GM18508 (cell line): ENCODE results near the gene QSER1.
A peak's percentile ranks its signal among the peaks of the same experiment; 100 is the strongest.
"Not testable (repeated sequence)": the region's sequence is repeated elsewhere in the genome, so short reads cannot be mapped to it uniquely, and the experiment has no call there.

Source experiments
- ATAC-seq: cut with Tn5 transposase; IDR thresholded peaks from one replicate; pipeline ENCODE4 v1.9.1; 2021; ENCODE audit warnings: moderate number of reproducible peaks; ENCODE audit not compliant: insufficient read depth, unreplicated experiment

The QSER1 gene

GRCh38 chr11:32921204-32921603, 28.6 kb downstream of the QSER1 start:
- ATAC-seq: no peak

DNA sequence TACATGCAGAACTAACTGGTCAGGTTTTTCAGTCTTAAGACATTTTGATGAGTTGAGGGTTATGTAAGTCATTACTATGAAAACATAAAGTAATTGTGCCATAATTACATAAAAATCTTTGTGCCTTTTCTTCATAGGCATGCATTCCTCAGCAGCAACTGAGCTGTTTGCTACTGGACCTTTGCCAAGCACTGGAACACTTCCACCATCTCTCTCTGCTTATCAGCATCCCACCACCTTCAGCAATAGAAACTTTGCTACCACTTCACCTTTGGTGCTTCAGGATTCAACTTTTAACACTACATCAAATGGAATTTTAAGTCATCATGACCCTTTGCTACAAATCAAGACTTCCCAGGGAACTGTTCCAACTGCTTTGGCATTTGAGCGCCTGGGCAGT, 39.0 kb downstream of the QSER1 start:
- ATAC-seq: no peak

DNA sequence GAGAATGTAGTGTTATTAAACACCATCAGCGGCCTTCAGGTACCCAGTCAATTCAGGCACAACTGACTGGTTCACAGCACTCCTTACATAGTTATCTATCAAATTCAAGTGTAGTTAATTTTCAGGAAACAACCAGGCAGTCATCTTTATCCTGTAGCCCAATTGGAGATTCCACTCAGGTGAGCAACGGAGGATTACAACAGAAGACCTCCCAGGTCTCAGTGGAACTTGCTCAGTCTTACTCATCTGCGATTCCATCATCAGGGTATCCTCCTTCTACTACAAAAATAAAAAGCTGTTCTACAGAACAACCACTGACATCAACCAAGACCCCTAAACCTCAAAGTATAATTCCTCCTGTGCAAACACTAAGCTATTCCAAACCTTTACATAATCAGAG, 39.6 kb downstream of the QSER1 start:
- ATAC-seq: no peak

DNA sequence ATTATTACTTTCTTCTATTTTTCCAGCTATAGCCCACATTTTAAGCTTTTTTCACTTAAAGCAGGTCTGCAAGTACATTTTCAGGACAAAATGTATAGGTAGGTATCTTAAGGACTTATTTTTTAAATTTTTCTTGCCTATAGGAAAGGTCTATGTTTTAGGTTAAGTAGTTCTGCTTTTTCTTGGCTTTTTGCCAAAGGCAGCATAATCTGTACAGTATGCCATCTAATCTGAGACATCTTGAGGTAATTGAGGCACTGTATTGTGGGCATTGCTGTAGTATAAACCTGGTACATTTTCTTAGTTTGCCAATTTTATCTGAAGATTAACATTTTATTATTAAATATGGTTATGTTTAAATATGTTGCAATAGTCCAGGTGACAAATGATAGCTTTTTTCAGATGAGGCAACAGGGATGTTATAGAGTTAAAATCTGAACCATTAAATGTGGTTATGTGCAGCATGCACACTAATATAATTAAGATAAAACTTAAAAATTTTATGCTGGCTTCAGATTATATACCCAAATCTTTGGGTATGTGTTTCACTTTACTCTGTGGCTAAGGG, 42.9 kb downstream of the QSER1 start:
- ATAC-seq: no peak

DNA sequence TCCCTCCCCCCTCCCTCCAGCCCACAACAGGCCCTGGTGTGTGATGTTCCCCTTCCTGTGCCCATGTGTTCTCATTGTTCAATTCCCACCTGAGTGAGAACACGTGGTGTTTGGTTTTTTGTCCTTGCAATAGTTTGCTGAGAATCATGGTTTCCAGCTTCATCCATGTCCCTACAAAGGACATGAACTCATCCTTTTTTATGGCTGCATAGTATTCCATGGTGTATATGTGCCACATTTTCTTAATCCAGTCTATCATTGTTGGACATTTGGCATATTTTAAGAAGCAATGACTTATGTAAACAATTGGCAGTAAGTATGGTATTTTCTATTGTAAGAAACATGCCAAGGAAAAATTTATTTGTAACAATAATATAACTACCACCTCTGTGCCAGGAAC, 43.6 kb downstream of the QSER1 start:
- not testable (repeated sequence) for ATAC-seq

GRCh38 chr11:32937283-32937682, 44.7 kb downstream of the QSER1 start:
- ATAC-seq: not testable (repeated sequence)

- no peak for ATAC-seq
Observed at GRCh38 chr11:32939046-32939445, 46.4 kb downstream of the QSER1 start.

- ATAC-seq: no peak
Observed at GRCh38 chr11:32939866-32940265, 47.3 kb downstream of the QSER1 start.

- ATAC-seq: peak; percentile 61
Observed at GRCh38 chr11:32940865-32941264, 48.3 kb downstream of the QSER1 start.

DNA sequence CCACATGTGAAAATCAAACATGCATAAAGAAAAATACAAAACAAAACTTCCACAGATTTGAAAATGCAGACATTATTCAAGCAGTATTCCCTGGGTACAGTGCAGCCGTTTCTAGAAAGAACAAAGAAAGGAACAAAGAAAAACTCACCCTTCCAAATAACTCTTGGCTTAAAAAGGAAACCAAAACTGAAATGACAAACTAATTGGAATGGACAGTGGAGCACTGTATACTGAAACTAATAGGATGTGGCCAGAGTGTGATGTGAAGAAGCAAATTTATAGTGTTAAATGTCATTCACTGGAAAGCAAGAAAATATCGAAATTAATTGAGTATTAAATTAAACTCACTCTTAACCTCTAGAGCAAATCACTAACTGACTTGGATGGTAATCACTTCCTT, 55.4 kb downstream of the QSER1 start:
- ATAC-seq: no peak

GRCh38 chr11:32949739-32950138, 57.1 kb downstream of the QSER1 start:
- no peak for ATAC-seq

- ATAC-seq: no peak
Observed at GRCh38 chr11:32952421-32952820, 59.8 kb downstream of the QSER1 start.

- no peak for ATAC-seq
Observed at GRCh38 chr11:32953700-32954099, 61.1 kb downstream of the QSER1 start.

DNA sequence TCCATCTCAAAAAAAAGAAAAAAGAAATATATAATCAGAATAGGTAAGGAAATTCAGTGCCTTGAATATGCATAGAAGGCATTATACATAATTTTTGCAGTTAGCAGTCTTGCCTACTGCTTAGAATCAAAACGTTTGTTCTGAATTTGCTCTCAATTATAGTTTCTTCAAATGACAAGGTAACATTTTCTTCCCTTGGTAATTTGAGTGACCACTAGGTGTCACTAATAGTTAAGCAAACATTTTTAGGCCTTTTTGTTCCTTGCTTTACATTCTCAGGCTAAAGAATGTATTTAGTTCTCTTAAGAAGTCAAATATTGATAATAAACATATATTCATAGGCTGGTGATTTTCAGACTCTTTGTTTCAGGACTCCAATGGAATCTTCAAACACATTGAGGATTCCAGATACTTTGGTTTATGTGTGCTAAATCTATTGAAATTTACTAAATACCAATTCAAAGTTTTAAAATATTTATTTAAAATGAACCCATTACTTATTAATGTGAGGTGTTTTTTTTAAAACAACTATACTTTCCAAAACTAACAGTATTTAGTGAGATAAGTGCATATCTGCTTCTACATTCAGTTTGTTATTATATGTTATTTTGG, 68.0 kb downstream of the QSER1 start:
- no peak for ATAC-seq

- no peak for ATAC-seq
Observed at GRCh38 chr11:32962016-32962415, 69.4 kb downstream of the QSER1 start.

GRCh38 chr11:32963721-32964120, 71.1 kb downstream of the QSER1 start:
- ATAC-seq: no peak

DNA sequence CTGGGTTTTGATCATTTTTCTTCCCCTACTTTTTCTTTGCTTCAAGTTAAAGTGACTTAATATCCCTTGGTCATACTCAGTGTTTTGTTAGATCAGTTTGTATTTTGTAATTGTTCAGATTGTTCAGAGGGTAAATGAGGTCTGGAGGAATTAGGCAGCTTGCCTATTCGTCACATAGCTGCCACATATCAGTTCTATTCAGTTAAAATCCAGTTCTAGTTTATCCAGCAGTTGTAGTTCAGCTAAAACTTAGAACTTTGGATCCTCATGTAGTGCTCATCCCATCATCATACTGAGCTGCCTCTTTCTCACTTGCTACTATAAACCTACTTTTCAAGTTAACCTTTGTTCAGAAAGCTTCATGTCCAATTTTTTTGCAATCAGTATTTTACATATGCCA, 75.9 kb downstream of the QSER1 start:
- ATAC-seq: no peak

GRCh38 chr11:32972233-32972632, 79.6 kb downstream of the QSER1 start:
- ATAC-seq: not testable (repeated sequence)

GRCh38 chr11:32972781-32973180, 80.2 kb downstream of the QSER1 start:
- no peak for ATAC-seq

GRCh38 chr11:32982626-32983025, 90.0 kb downstream of the QSER1 start:
- ATAC-seq: no peak

- ATAC-seq: no peak
Observed at GRCh38 chr11:32983506-32983905, 90.9 kb downstream of the QSER1 start.

DNA sequence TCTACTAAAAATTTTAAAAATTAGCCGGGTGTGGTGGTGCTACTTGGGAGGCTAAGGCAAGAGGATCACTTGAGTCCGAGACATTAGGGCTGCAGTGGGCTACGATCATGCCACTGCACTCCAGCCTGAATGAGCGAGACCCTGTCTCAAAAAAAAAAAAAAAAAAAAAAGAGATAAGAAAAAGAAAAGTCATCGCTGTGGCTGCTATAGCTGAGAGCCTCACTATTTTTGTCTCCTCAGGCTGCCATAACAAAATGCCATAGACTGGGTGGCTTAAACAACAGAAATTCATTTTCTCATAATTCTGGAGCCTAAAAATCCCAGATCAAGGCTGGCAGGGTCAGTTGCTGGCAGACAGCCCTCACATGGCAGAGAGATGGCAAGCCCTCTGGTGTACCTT, 93.0 kb downstream of the QSER1 start:
- ATAC-seq: no peak
